CD4-positive, alpha-beta T cell treated with Interleukin-4 for 4 hours (primary cell): Measurements from ENCODE around the gene MAP4K2.

Experiments
- DNase-seq: peaks from one replicate; pipeline ENCODE4 v3.0.0-alpha.2; 2020

The MAP4K2 gene

GRCh38 chr11:64753380-64754123, 49.5 kb downstream of the MAP4K2 start:
- no peak for DNase-seq

GRCh38 chr11:64753019-64753379, 50.0 kb downstream of the MAP4K2 start:
- DNase-seq: no peak

GRCh38 chr11:64752175-64752970, 50.6 kb downstream of the MAP4K2 start:
- DNase-seq: no peak

GRCh38 chr11:64751580-64751979, 51.4 kb downstream of the MAP4K2 start:
- DNase-seq: no peak

GRCh38 chr11:64751136-64751535, 51.9 kb downstream of the MAP4K2 start:
- DNase-seq: no peak

- DNase-seq: peak; percentile 24
Measured at GRCh38 chr11:64750361-64751054, 52.5 kb downstream of the MAP4K2 start.

- DNase-seq: no peak
Measured at GRCh38 chr11:64747961-64748665, 54.9 kb downstream of the MAP4K2 start.

- no peak for DNase-seq
Measured at GRCh38 chr11:64746486-64746885, 56.5 kb downstream of the MAP4K2 start.

- DNase-seq: peak; percentile 80
Measured at GRCh38 chr11:64745521-64746328, 57.3 kb downstream of the MAP4K2 start.

- peak; percentile 93 for DNase-seq
Measured at GRCh38 chr11:64745189-64745520, 57.9 kb downstream of the MAP4K2 start.

GRCh38 chr11:64744544-64745188, 58.3 kb downstream of the MAP4K2 start:
- DNase-seq: peak; percentile 37

GRCh38 chr11:64743591-64744543, 59.1 kb downstream of the MAP4K2 start, which contains the start of gene RASGRP2:
TSS of gene RASGRP2 (minus strand) at chr11:64744142. CDS start at chr11:64742866, 1,276 bp downstream.
- DNase-seq: peak; percentile 83

GRCh38 chr11:64742889-64743590, 60.0 kb downstream of the MAP4K2 start:
- peak; percentile 59 for DNase-seq

GRCh38 chr11:64742087-64742888, 60.7 kb downstream of the MAP4K2 start:
- peak; percentile 14 for DNase-seq

- DNase-seq: no peak
Measured at GRCh38 chr11:64741375-64742086, 61.5 kb downstream of the MAP4K2 start.

- no peak for DNase-seq
Measured at GRCh38 chr11:64739871-64740270, 63.1 kb downstream of the MAP4K2 start.

GRCh38 chr11:64736654-64737053, 66.4 kb downstream of the MAP4K2 start:
- DNase-seq: no peak

GRCh38 chr11:64735725-64736259, 67.2 kb downstream of the MAP4K2 start:
- DNase-seq: no peak
